Measurements from ENCODE around the gene OR10A4. TPM values are rescaled to one million over a fixed set of nuclear protein-coding genes. Genes with fewer than 3 reads are reported as not detected.

OR10A4 gene
- total and polyA plus RNA-seq, 9 of the 15 experiments (the other 6 are each of a cell fraction or from before 2014, with no cell fraction given): not detected

- TF ChIP-seq KAT7 (CRISPR knock-in tag; IDR thresholded peaks at IDR 0.05; ENCODE audit: borderline replicate concordance) (no peak), TCF7L2 (IDR thresholded peaks at IDR 0.05; ENCODE audit: low read depth, low read length) (no peak)
These were observed 18.6 kb downstream of the OR10A4 start (continued) for GRCh38 chr11:6895010-6895409.

DNA sequence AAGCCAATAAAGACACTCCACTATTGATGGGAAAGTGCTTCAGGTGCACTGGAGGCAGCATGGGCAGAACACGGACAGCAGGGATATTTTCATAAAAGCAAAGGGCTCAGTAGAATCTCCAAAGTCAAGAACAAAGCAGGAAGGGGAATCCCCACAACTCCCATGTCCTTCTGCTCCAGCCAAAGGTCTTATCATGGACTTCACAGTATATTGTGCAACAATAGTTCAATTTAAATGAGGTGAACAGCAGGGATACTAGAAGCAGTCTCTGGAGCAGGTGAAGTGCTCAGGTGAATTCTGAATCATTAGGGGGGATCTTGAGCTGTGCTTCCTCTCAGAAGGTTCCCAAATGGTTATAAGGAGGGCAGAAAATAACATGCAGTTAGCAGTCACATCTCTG lies 22.5 kb downstream of the OR10A4 start:
- ChIA-PET CTCF (ENCODE audit: low intra/inter-chr PET ratio) (no interaction called here), POLR2A (no interaction called here)
- Histone ChIP-seq H4K20me1 (replicated peaks; ENCODE audit: control insufficient read depth, insufficient read depth, low read length) (no peaks in the 10 kb centered on the region), H3K36me3 (ENCODE audit: control insufficient read depth, insufficient read depth, low read length) (no peaks in the 10 kb centered on the region), H3K4me3 (no peak overlapping the region), H3K27ac (ENCODE audit: extremely low read depth, low read depth, low read length) (no peak overlapping the region), H3K79me2 (ENCODE audit: control insufficient read depth, insufficient read depth, low read length) (no peaks in the 10 kb centered on the region), H3K27me3 (ENCODE audit: control insufficient read depth in 2 of 2, insufficient read depth in 2 of 2, low read length in 2 of 2) (no peaks in the 10 kb centered on the region), H2AFZ (ENCODE audit: low read depth, low read length) (no peak overlapping the region), H3K4me2 (ENCODE audit: insufficient read depth, low read length) (no peak overlapping the region), H3K9ac (ENCODE audit: insufficient read depth in 1 of 2, low read depth in 2 of 2, low read length in 2 of 2) (no peak overlapping the region), H3K9me1 (ENCODE audit: control insufficient read depth, insufficient read depth, low read length) (no peaks in the 10 kb centered on the region), H3K4me1 (replicated peaks in 1 of 2; ENCODE audit: control insufficient read depth in 2 of 2, insufficient read depth in 2 of 2, low read length in 2 of 2) (no peaks in the 10 kb centered on the region), H3K9me3 (replicated peaks; ENCODE audit: control insufficient read depth, insufficient read depth, low read depth, low read length) (no peaks in the 10 kb centered on the region)
- TF ChIP-seq COPS2 (conservative IDR thresholded peaks at IDR 0.05): no peak
- no peak for TF ChIP-seq MTA2 (IDR thresholded peaks at IDR 0.05; ENCODE audit: low read depth)
- no peak for TF ChIP-seq ZNF197 (CRISPR knock-in tag; IDR thresholded peaks at IDR 0.05; ENCODE audit: low read depth)
- TF ChIP-seq, protein P1, sequence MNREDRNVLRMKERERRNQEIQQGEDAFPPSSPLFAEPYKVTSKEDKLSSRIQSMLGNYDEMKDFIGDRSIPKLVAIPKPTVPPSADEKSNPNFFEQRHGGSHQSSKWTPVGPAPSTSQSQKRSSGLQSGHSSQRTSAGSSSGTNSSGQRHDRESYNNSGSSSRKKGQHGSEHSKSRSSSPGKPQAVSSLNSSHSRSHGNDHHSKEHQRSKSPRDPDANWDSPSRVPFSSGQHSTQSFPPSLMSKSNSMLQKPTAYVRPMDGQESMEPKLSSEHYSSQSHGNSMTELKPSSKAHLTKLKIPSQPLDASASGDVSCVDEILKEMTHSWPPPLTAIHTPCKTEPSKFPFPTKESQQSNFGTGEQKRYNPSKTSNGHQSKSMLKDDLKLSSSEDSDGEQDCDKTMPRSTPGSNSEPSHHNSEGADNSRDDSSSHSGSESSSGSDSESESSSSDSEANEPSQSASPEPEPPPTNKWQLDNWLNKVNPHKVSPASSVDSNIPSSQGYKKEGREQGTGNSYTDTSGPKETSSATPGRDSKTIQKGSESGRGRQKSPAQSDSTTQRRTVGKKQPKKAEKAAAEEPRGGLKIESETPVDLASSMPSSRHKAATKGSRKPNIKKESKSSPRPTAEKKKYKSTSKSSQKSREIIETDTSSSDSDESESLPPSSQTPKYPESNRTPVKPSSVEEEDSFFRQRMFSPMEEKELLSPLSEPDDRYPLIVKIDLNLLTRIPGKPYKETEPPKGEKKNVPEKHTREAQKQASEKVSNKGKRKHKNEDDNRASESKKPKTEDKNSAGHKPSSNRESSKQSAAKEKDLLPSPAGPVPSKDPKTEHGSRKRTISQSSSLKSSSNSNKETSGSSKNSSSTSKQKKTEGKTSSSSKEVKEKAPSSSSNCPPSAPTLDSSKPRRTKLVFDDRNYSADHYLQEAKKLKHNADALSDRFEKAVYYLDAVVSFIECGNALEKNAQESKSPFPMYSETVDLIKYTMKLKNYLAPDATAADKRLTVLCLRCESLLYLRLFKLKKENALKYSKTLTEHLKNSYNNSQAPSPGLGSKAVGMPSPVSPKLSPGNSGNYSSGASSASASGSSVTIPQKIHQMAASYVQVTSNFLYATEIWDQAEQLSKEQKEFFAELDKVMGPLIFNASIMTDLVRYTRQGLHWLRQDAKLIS (CRISPR knock-in tag; IDR thresholded peaks at IDR 0.05): no peak
- TF ChIP-seq CEBPG (CRISPR knock-in tag; IDR thresholded peaks at IDR 0.05): no peak
- 0 out of 4 replicates have a peak, but pooled peaks of 1 of the 2 experiments have one; percentile 34 for TF ChIP-seq CEBPG (tag; conservative IDR thresholded peaks at IDR 0.05 in 1 of 2, IDR thresholded peaks at IDR 0.05 in 1 of 2)
- no peak for TF ChIP-seq ZNF507 (tag; conservative IDR thresholded peaks at IDR 0.05)
- peak; percentile 62 for TF ChIP-seq CEBPB (tag; IDR thresholded peaks at IDR 0.05)
- intact Hi-C loops (cut with micrococcal nuclease): no loop called here
- in situ Hi-C loops (cut with MboI): no loop called here
- 0% methylated on average over 1 of the region's 1 CpG for WGBS (ENCODE audit: insufficient coverage, low coverage, missing lambda C conversion rate)
- FAIRE-seq (no peak), DNase-seq (ENCODE audit: extremely low read depth in 1 of 4, low spot score in 3 of 4) (no peak), ATAC-seq (no peak)
- no TSS peak for BruUV-seq (replicated peaks)
